K562 (cell line): ENCODE data around the gene ZDHHC5. TPM values are rescaled to one million over a fixed set of nuclear protein-coding genes. Genes with fewer than 3 reads are reported as not detected.

Experiments used
- ATAC-seq: fragments of 200-7000 bp; cut with Tn5 transposase; 3 replicates; pipeline ENCODE4 v1.9.1; 2020; ENCODE audit warnings: moderate library complexity
- BruUV-seq: library from RNA; stranded (reverse); fragments of 400-500 nt; replicated peaks from 2 replicates; lab custom pipeline; 2021; lab: Mats Ljungman, UMichigan
- CTCF ChIA-PET: fragments of 300-600 bp; formaldehyde crosslinking; extraction: SDS; loops from one replicate; lab custom pipeline; 2021; ENCODE audit warnings: low intra/inter-chr PET ratio; lab: Yijun Ruan, JAX
- POLR2A ChIA-PET: fragments of 300-600, 350-650 bp; sonication (Branson Sonifier 250); formaldehyde crosslinking; extraction: SDS; loops from one replicate; lab custom pipeline; 2021; ENCODE audit warnings: antibody characterized with exemption, inconsistent platforms; lab: Yijun Ruan, JAX
- DNase-seq, 4 experiments: peaks; one replicate each; pipeline versions ENCODE4 v3.0.0 to v3.0.0-alpha.2; 2011 to 2018; ENCODE audit warnings: low spot score in 3 of 4, mixed read lengths in 3 of 4; ENCODE audit errors: extremely low read depth in 1 of 4
- FAIRE-seq: peaks from 2 replicates; lab custom pipeline; 2011; peaks lifted over from hg19 to GRCh38; lab: Jason Lieb, UNC
- H2AFZ ChIP-seq: 2 replicates; pipeline ENCODE4 v1.6.0; 2011; ENCODE audit warnings: low read depth, low read length, control low read depth, inconsistent platforms
- H3K27ac ChIP-seq: fragments of 200-600 bp; 3 replicates; pipeline ENCODE4 v1.8.0; 2011; ENCODE audit warnings: low read depth, mild to moderate bottlenecking, control low read depth, inconsistent platforms, low read length, moderate library complexity, mixed read lengths; ENCODE audit errors: extremely low read depth
- H3K27me3 ChIP-seq, 2 experiments: fragments of 300-600 bp in 1 of 2; 2 replicates in 1 of 2; 3 replicates in 1 of 2; pipeline versions ENCODE4 v1.6.0 to v1.8.0; 2011; ENCODE audit warnings: inconsistent platforms in 2 of 2, low read length in 2 of 2, mild to moderate bottlenecking in 1 of 2, mixed read lengths in 1 of 2, moderate library complexity in 1 of 2; ENCODE audit not compliant: control insufficient read depth in 2 of 2, insufficient read depth in 2 of 2
- H3K36me3 ChIP-seq: fragments of 300-600 bp; 3 replicates; pipeline ENCODE4 v1.8.0; 2011; ENCODE audit warnings: mild to moderate bottlenecking, low read length, inconsistent platforms; ENCODE audit not compliant: control insufficient read depth, insufficient read depth
- H3K4me1 ChIP-seq, 2 experiments: fragments of 200-600 bp in 1 of 2; replicated peaks in 1 of 2; 2 replicates in 1 of 2; 3 replicates in 1 of 2; pipeline versions ENCODE4 v1.5.1 to v1.8.0; 2011; ENCODE audit warnings: inconsistent platforms in 2 of 2, low read length in 2 of 2, mild to moderate bottlenecking in 1 of 2, mixed read lengths in 1 of 2, moderate library complexity in 1 of 2; ENCODE audit not compliant: control insufficient read depth in 2 of 2, insufficient read depth in 2 of 2
- H3K4me2 ChIP-seq: 2 replicates; pipeline ENCODE4 v1.6.1; 2011; ENCODE audit warnings: low read length, control low read depth, inconsistent platforms, mixed read lengths; ENCODE audit not compliant: insufficient read depth
- H3K4me3 ChIP-seq: fragments of 200-600 bp; sonication (generic), shearing (Covaris generic); 2 replicates; pipeline ENCODE4 v1.5.1; 2016; ENCODE audit warnings: control low read depth, inconsistent platforms
- H3K79me2 ChIP-seq: fragments of 200-600 bp; 3 replicates; pipeline ENCODE4 v1.8.0; 2011; ENCODE audit warnings: low read length, inconsistent platforms; ENCODE audit not compliant: control insufficient read depth, insufficient read depth
- H3K9ac ChIP-seq, 2 experiments: 2 replicates each; pipeline versions ENCODE4 v1.6.0 to v1.6.1; 2011; ENCODE audit warnings: low read depth in 2 of 2, low read length in 2 of 2, control low read depth in 1 of 2, inconsistent platforms in 1 of 2, mild to moderate bottlenecking in 1 of 2, mixed read lengths in 1 of 2; ENCODE audit not compliant: insufficient read depth in 1 of 2
- H3K9me1 ChIP-seq: one replicate; pipeline ENCODE4 v1.6.0; 2011; ENCODE audit warnings: inconsistent platforms, mild to moderate bottlenecking, low read length, moderate library complexity; ENCODE audit not compliant: control insufficient read depth, insufficient read depth
- H3K9me3 ChIP-seq: replicated peaks from 2 replicates; pipeline ENCODE4 v1.5.1; 2011; ENCODE audit warnings: low read depth, low read length, inconsistent platforms; ENCODE audit not compliant: control insufficient read depth, insufficient read depth
- H4K20me1 ChIP-seq: replicated peaks from 2 replicates; pipeline ENCODE4 v1.6.1; 2011; ENCODE audit warnings: low read length, inconsistent platforms, mixed read lengths; ENCODE audit not compliant: control insufficient read depth, insufficient read depth
- ERF ChIP-seq: fragments of 450-650 bp; formaldehyde crosslinking; IDR thresholded peaks from 2 replicates; pipeline ENCODE4 v1.4.0; 2020; ENCODE audit warnings: mild to moderate bottlenecking, mixed read lengths
- ESRRA ChIP-seq: fragments of 450-650 bp; IDR thresholded peaks from 2 replicates; pipeline ENCODE4 v1.6.1; 2014; ENCODE audit warnings: low read depth, mild to moderate bottlenecking, moderate library complexity, borderline replicate concordance
- GTF2E2 ChIP-seq: fragments of 200-800 bp; sonication (Bioruptor generic); IDR thresholded peaks from 2 replicates; pipeline ENCODE4 v1.6.1; 2016; ENCODE audit warnings: missing genetic modification characterization, missing compliant biosample characterization
- WGBS: fragments of 100-300 bp; shearing (Covaris generic); methylation state at CpG from one replicate; pipeline ENCODE4 v1.1.6; 2016; ENCODE audit warnings: low coverage, mixed read lengths; ENCODE audit not compliant: insufficient coverage; ENCODE audit errors: missing lambda C conversion rate; 5-methylcytosine and 5-hydroxymethylcytosine counted together
- in situ Hi-C: fragments of 300-500 bp; cut with MboI; formaldehyde crosslinking; loops from 4 replicates; pipeline ENCODE4 v1.15.0; 2018; ENCODE audit warnings: inconsistent platforms, mixed read lengths
- intact Hi-C: fragments of 100-400 bp; cut with micrococcal nuclease; formaldehyde crosslinking; loops from 2 replicates; pipeline ENCODE4 v1.14.2; 2022
- polyA plus RNA-seq, 8 experiments: library from polyadenylated mRNA; depleted of rRNA in 4 of 8; stranded (reverse) in 5 of 8; unstranded in 3 of 8; fragments of >200 nt; fragmentation: Nextera tagmentation in 2 of 8; fragmentation: Illumina TruSeq in 1 of 8; extraction: Ambion mirVana in 2 of 8; extraction: Trizol in 1 of 8; gene quantifications; 2 replicates each; pipeline versions ENCODE4 v1.2.1 to v1.2.3, GENCODE V29; 2011 to 2014; ENCODE audit warnings: inconsistent platforms in 1 of 8, missing spikeins in 1 of 8
- total RNA-seq, 7 experiments: library from RNA; depleted of rRNA in 6 of 7; stranded (reverse); fragments of >200 nt in 6 of 7; fragmentation: Illumina TruSeq in 2 of 7; extraction: Trizol in 2 of 7; gene quantifications; 2 replicates each; pipeline versions ENCODE4 v1.2.1 to v1.2.3, GENCODE V29; 2011 to 2021; ENCODE audit warnings: low replicate concordance in 1 of 7
- TF ChIP-seq, protein P1 (sequence below): sonication (generic); formaldehyde crosslinking; IDR thresholded peaks from 2 replicates; pipeline ENCODE4 v1.8.0; 2022; ENCODE audit warnings: mild to moderate bottlenecking, missing genetic modification reagents

ZDHHC5 gene
- total and polyA plus RNA-seq, 9 of the 15 experiments (the other 6 are each of a cell fraction or from before 2014, with no cell fraction given), result 3.8 to 64.2 (median 35.9) TPM

DNA sequence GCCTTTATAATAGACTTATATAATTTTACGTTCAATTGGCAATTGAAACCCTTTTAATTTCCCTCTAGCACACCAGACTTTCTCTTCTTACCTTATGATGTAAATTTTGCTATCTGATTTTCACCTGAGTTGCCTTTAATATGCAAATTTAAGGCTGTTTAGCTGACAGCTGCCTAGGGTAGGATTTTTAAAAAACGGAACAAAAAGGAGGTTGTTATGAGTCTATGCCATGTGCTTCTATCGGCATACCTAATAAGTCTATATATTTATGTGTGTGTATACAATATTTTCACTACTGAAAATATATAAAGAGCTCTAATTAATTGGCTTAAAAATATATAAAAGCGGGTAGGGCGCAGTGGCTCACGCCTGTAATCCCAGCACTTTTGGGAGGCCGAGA, 61.6 kb downstream of the ZDHHC5 start:
- intact Hi-C loops, result no loop called here
- no peaks in the 10 kb centered on the region for H3K27me3 ChIP-seq
- ATAC-seq (no peak), DNase-seq (no peak), FAIRE-seq (no peak)
- H3K79me2 ChIP-seq, result peaks cover 93% of the 10 kb centered on the region
- no peak overlapping the region for H3K9ac ChIP-seq
- in situ Hi-C loops, result no loop called here
- H3K27ac ChIP-seq, result peak overlapping the region; percentile 8; the same call in 1 of the 3 replicates
- H3K9me3 ChIP-seq, result no peaks in the 10 kb centered on the region
- H2AFZ ChIP-seq, result no peak overlapping the region
- WGBS, result 95% methylated on average over 7 of the region's 7 CpGs
- TF ChIP-seq ERF (no peak), ESRRA (no peak), GTF2E2 (tag) (no peak)
- TF ChIP-seq, protein P1, sequence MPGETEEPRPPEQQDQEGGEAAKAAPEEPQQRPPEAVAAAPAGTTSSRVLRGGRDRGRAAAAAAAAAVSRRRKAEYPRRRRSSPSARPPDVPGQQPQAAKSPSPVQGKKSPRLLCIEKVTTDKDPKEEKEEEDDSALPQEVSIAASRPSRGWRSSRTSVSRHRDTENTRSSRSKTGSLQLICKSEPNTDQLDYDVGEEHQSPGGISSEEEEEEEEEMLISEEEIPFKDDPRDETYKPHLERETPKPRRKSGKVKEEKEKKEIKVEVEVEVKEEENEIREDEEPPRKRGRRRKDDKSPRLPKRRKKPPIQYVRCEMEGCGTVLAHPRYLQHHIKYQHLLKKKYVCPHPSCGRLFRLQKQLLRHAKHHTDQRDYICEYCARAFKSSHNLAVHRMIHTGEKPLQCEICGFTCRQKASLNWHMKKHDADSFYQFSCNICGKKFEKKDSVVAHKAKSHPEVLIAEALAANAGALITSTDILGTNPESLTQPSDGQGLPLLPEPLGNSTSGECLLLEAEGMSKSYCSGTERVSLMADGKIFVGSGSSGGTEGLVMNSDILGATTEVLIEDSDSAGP (CRISPR knock-in tag), result no peak
- H3K4me1 ChIP-seq, result peaks cover 3 to 4% of the 10 kb centered on the region in 2 experiments; a peak in 4 of 5 replicates
- H3K36me3 ChIP-seq, result peaks cover 60% of the 10 kb centered on the region
- POLR2A ChIA-PET, result interaction anchor here (0.5 to 0.6 kb wide), 2 partner anchors 9 to 15 kb away, joined by 3 read pairs; no protein-coding TSS in a partner anchor
- H3K4me2 ChIP-seq, result no peak overlapping the region
- BruUV-seq, result no TSS peak
- CTCF ChIA-PET, result no interaction called here
- H3K4me3 ChIP-seq, result no peak overlapping the region
- no peaks in the 10 kb centered on the region for H4K20me1 ChIP-seq
- no peaks in the 10 kb centered on the region for H3K9me1 ChIP-seq
